Muscle layer of colon (tissue), 2 donors: ENCODE results near the gene LIX1L.

Experiments
- H3K27ac ChIP-seq: one replicate; pipeline ENCODE4 v1.7.0; 2013; ENCODE audit warnings: low read depth, mild to moderate bottlenecking, low read length, moderate library complexity
- H3K27me3 ChIP-seq, 2 donors: one replicate each; pipeline ENCODE4 v1.7.0; 2013; ENCODE audit warnings: low read length in 2 of 2, mild to moderate bottlenecking in 2 of 2; ENCODE audit not compliant: insufficient read depth in 2 of 2, control insufficient read depth in 1 of 2
- H3K36me3 ChIP-seq: one replicate; pipeline ENCODE4 v1.7.0; 2013; ENCODE audit warnings: mild to moderate bottlenecking, low read length; ENCODE audit not compliant: insufficient read depth
- H3K4me1 ChIP-seq: one replicate; pipeline ENCODE4 v1.7.0; 2013; ENCODE audit warnings: mild to moderate bottlenecking, low read length; ENCODE audit not compliant: insufficient read depth
- H3K4me3 ChIP-seq, 2 donors: one replicate each; pipeline ENCODE4 v1.7.0; 2013; ENCODE audit warnings: low read length in 2 of 2, low read depth in 1 of 2, mild to moderate bottlenecking in 1 of 2, moderate library complexity in 1 of 2
- H3K9ac ChIP-seq: one replicate; pipeline ENCODE4 v1.7.0; 2013; ENCODE audit warnings: low read length
- H3K9me3 ChIP-seq: one replicate; pipeline ENCODE4 v1.7.0; 2013; ENCODE audit warnings: mild to moderate bottlenecking, low read length
- donor health status: abdominal sarcoma.
- donor health status: Adenocarcinoma of cecum.

The LIX1L gene

GRCh38 chr1:145886390-145886789 is 71.4 kb downstream of the LIX1L start:
- peaks cover 12% of the 10 kb centered on the region for H3K4me1 ChIP-seq

GRCh38 chr1:145885738-145886287 is 72.0 kb downstream of the LIX1L start, which contains the start of gene ANKRD35:
Gene ANKRD35 (minus strand): TSS chr1:145885866. CDS start chr1:145885758, 108 bp downstream.
- H3K27ac ChIP-seq = peak within 1 kb of the TSS; percentile 1
- peak within 1 kb of the TSS; percentile 66 to 87 for H3K4me3 ChIP-seq
- H3K36me3 ChIP-seq = no peaks in the 10 kb centered on the region
- H3K9me3 ChIP-seq = no peaks in the 10 kb centered on the region
- peaks cover 7% of the 10 kb centered on the region for H3K4me1 ChIP-seq
- H3K27me3 ChIP-seq = peaks cover 0 to 6% of the 10 kb centered on the region in 2 donors
- no peak within 1 kb of the TSS for H3K9ac ChIP-seq

More at GRCh38 chr1:145886390-145886789, 71.4 kb downstream of the LIX1L start:
- Histone ChIP-seq H3K27me3 (peaks cover 0 to 6% of the 10 kb centered on the region in 2 donors), H3K36me3 (no peaks in the 10 kb centered on the region), H3K9me3 (no peaks in the 10 kb centered on the region), H3K4me3 (peak overlapping the region; percentile 66 to 87), H3K27ac (peak overlapping the region; percentile 1), H3K9ac (no peak overlapping the region)

- peaks cover 0 to 6% of the 10 kb centered on the region in 2 donors for H3K27me3 ChIP-seq
- H3K36me3 ChIP-seq = no peaks in the 10 kb centered on the region
- H3K9ac ChIP-seq = no peak overlapping the region
- H3K4me1 ChIP-seq = peaks cover 7% of the 10 kb centered on the region
- H3K9me3 ChIP-seq = no peaks in the 10 kb centered on the region
- no peak overlapping the region for H3K4me3 ChIP-seq
- no peak overlapping the region for H3K27ac ChIP-seq
These were observed 73.1 kb downstream of the LIX1L start for GRCh38 chr1:145884675-145885074.
